ENCODE measurements around the gene ERAP2. TPM values are rescaled to one million over a fixed set of nuclear protein-coding genes. Genes with fewer than 3 reads are reported as not detected.
"Not testable (repeated sequence)": the region's sequence is repeated elsewhere in the genome, so short reads cannot be mapped to it uniquely, and the experiment has no call there.

ERAP2 gene
- total RNA-seq, 6 experiments from 2014 or later, result 1.5 to 13.3 (median 8.4) TPM

DNA sequence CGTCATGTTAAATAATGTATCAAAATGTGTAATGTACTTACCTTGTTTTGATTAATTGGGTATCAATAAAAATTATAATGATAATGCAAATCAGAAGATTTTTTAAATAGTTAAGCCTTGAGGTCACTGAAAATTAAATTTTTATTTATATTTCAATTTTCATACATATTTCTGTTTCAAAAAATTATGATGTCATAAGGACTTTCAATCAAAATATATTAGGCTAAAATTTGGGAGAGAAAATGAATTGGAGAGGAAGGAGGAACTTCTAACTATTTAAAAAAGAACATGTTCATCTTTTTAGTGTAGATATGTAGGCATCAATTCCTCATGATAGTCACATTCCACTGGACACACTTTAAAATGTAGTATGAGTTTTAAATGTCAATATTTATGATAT is 39.5 kb upstream of the ERAP2 start:
- no peaks in the 10 kb centered on the region for H3K27me3 ChIP-seq
- TF ChIP-seq POLR2A (IDR thresholded peaks at IDR 0.05), result no peak
- TF ChIP-seq, protein P1, sequence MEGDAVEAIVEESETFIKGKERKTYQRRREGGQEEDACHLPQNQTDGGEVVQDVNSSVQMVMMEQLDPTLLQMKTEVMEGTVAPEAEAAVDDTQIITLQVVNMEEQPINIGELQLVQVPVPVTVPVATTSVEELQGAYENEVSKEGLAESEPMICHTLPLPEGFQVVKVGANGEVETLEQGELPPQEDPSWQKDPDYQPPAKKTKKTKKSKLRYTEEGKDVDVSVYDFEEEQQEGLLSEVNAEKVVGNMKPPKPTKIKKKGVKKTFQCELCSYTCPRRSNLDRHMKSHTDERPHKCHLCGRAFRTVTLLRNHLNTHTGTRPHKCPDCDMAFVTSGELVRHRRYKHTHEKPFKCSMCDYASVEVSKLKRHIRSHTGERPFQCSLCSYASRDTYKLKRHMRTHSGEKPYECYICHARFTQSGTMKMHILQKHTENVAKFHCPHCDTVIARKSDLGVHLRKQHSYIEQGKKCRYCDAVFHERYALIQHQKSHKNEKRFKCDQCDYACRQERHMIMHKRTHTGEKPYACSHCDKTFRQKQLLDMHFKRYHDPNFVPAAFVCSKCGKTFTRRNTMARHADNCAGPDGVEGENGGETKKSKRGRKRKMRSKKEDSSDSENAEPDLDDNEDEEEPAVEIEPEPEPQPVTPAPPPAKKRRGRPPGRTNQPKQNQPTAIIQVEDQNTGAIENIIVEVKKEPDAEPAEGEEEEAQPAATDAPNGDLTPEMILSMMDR (IDR thresholded peaks at IDR 0.05), result no peak
- H3K27ac ChIP-seq, result no peak overlapping the region
- H3K4me1 ChIP-seq, result no peaks in the 10 kb centered on the region
- intact Hi-C loops (cut with DNase I), result no loop called here
- 93% methylated on average over 1 of the region's 1 CpG for WGBS (ENCODE audit: insufficient coverage, low coverage, low lambda C conversion rate, missing lambda C conversion rate)
- DNase-seq (no peak), ATAC-seq (no peak)
- H3K9me3 ChIP-seq, result no peaks in the 10 kb centered on the region
- no peak overlapping the region for H3K4me3 ChIP-seq
- no peaks in the 10 kb centered on the region for H3K36me3 ChIP-seq

DNA sequence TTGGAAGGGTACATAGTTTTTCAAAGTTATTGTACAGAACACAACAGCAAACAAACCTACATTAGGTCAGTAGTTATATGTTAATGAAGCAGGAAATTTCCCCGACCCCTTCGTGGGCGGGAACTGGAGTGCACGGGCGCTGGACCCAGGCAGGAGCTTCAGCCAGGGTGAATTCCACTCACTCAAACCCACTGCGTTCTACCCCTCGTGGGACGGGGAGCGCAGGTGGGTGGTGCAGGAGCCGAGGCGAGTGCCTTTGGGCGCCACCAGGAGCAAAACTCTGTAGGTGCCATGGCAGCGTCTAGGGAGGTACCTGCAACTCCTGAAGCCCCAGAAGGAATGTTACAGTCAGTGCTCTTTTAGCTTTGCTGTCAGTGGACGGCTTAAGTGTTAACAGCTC is 39.0 kb upstream of the ERAP2 start:
- H3K27me3 ChIP-seq, result no peaks in the 10 kb centered on the region
- H3K27ac ChIP-seq, result no peak overlapping the region
- TF ChIP-seq POLR2A (IDR thresholded peaks at IDR 0.05), result no peak
- TF ChIP-seq, protein P1 (IDR thresholded peaks at IDR 0.05), result no peak
- 50% methylated on average over 2 of the region's 14 CpGs for WGBS (ENCODE audit: insufficient coverage, low coverage, low lambda C conversion rate, missing lambda C conversion rate)
- H3K4me3 ChIP-seq, result no peak overlapping the region
- DNase-seq (no peak), ATAC-seq (no peak)
- intact Hi-C loops (cut with DNase I), result no loop called here
- H3K36me3 ChIP-seq, result no peaks in the 10 kb centered on the region
- no peaks in the 10 kb centered on the region for H3K9me3 ChIP-seq
- no peaks in the 10 kb centered on the region for H3K4me1 ChIP-seq

- H3K36me3 ChIP-seq, result no peaks in the 10 kb centered on the region
- ATAC-seq (no peak), DNase-seq (no peak)
Observed at GRCh38 chr5:96838201-96839070, 37.9 kb upstream of the ERAP2 start.

GRCh38 chr5:96839071-96839592 is 37.2 kb upstream of the ERAP2 start:
- no peaks in the 10 kb centered on the region for H3K27me3 ChIP-seq
- no peaks in the 10 kb centered on the region for H3K4me1 ChIP-seq
- no peaks in the 10 kb centered on the region for H3K9me3 ChIP-seq
- H3K4me3 ChIP-seq, result no peak overlapping the region
- TF ChIP-seq, protein P1 (IDR thresholded peaks at IDR 0.05), result no peak
- no peak for TF ChIP-seq POLR2A (IDR thresholded peaks at IDR 0.05)
- ATAC-seq, result no peak
- no peaks in the 10 kb centered on the region for H3K36me3 ChIP-seq
- 86% methylated on average over 2 of the region's 2 CpGs for WGBS (ENCODE audit: insufficient coverage, low coverage, low lambda C conversion rate, missing lambda C conversion rate)
- DNase-seq, result no peak
- intact Hi-C loops (cut with DNase I), result no loop called here
- H3K27ac ChIP-seq, result no peak overlapping the region

More at GRCh38 chr5:96838201-96839070, 37.9 kb upstream of the ERAP2 start:
- TF ChIP-seq POLR2A (IDR thresholded peaks at IDR 0.05), result no peak
- TF ChIP-seq, protein P1 (IDR thresholded peaks at IDR 0.05), result no peak
- Histone ChIP-seq H3K4me1 (no peaks in the 10 kb centered on the region), H3K9me3 (no peaks in the 10 kb centered on the region), H3K27me3 (no peaks in the 10 kb centered on the region), H3K4me3 (no peak overlapping the region), H3K27ac (no peak overlapping the region)
- 82% methylated on average over 2 of the region's 2 CpGs for WGBS (ENCODE audit: insufficient coverage, low coverage, low lambda C conversion rate, missing lambda C conversion rate)
- intact Hi-C loops (cut with DNase I), result no loop called here

GRCh38 chr5:96841931-96842330 is 34.4 kb upstream of the ERAP2 start:
- H3K27ac ChIP-seq; intact Hi-C loops (cut with DNase I); H3K9me3 ChIP-seq; H3K36me3 ChIP-seq; DNase-seq; H3K27me3 ChIP-seq; ATAC-seq; H3K4me1 ChIP-seq; H3K4me3 ChIP-seq: not testable (repeated sequence)
- WGBS (ENCODE audit: insufficient coverage, low coverage, low lambda C conversion rate, missing lambda C conversion rate), result 64% methylated on average over 5 of the region's 6 CpGs

Data from right lobe of liver (tissue), 6 donors.